SK-N-SH (cell line): ENCODE data around the gene FAM53C. TPM values are rescaled to one million over a fixed set of nuclear protein-coding genes. Genes with fewer than 3 reads are reported as not detected.

Source experiments
- CTCF ChIA-PET: fragments of 300-600, 350-600 bp; formaldehyde crosslinking; extraction: SDS; loops from one replicate; lab custom pipeline; 2021; lab: Yijun Ruan, JAX
- POLR2A ChIA-PET: fragments of 350-600 bp; sonication (Branson Sonifier 250); formaldehyde crosslinking; extraction: SDS; loops from one replicate; lab custom pipeline; 2020; ENCODE audit warnings: antibody characterized with exemption, inconsistent platforms; lab: Yijun Ruan, JAX
- DNase-seq: peaks from one replicate; pipeline ENCODE4 v3.0.0; 2012
- H2AFZ ChIP-seq: fragments of 200-600 bp; sonication (generic); 2 replicates; pipeline ENCODE4 v1.8.1; 2016; ENCODE audit warnings: antibody characterized with exemption, mild to moderate bottlenecking, low read depth
- H3F3A ChIP-seq: fragments of 200-600 bp; sonication (generic); replicated peaks from 2 replicates; pipeline ENCODE3; 2016; ENCODE audit warnings: antibody characterized with exemption, mild to moderate bottlenecking; ENCODE audit not compliant: insufficient read depth
- H3K27ac ChIP-seq, 2 experiments: fragments of 200-500 bp in 1 of 2; fragments of 200-600 bp in 1 of 2; sonication (Bioruptor generic) in 1 of 2; sonication (generic), shearing (Covaris generic) in 1 of 2; 2 replicates each; pipeline versions ENCODE4 v1.5.1 to v1.6.1; 2014 to 2016; ENCODE audit warnings: low read depth in 2 of 2, inconsistent platforms in 1 of 2, low read length in 1 of 2, mild to moderate bottlenecking in 1 of 2, mixed read lengths in 1 of 2
- H3K27me3 ChIP-seq: fragments of 200-600 bp; sonication (generic), shearing (Covaris generic); 2 replicates; pipeline ENCODE4 v1.6.1; 2016; ENCODE audit warnings: mixed run types; ENCODE audit not compliant: insufficient read depth
- H3K36me3 ChIP-seq, 2 experiments: fragments of 200-500 bp in 1 of 2; fragments of 200-600 bp in 1 of 2; sonication (Bioruptor generic) in 1 of 2; sonication (generic) in 1 of 2; replicated peaks in 1 of 2; 2 replicates each; pipeline versions ENCODE3 to v1.5.1; 2014 to 2016; ENCODE audit warnings: low read length in 1 of 2, mild to moderate bottlenecking in 1 of 2; ENCODE audit not compliant: insufficient read depth in 2 of 2, control insufficient read depth in 1 of 2
- H3K4me1 ChIP-seq, 2 experiments: fragments of 200-500 bp in 1 of 2; fragments of 200-600 bp in 1 of 2; sonication (Bioruptor generic) in 1 of 2; sonication (generic), shearing (Covaris generic) in 1 of 2; 2 replicates each; pipeline versions ENCODE4 v1.5.1 to v1.6.1; 2014 to 2016; ENCODE audit warnings: low read depth in 1 of 2, low read length in 1 of 2, mixed run types in 1 of 2; ENCODE audit not compliant: insufficient read depth in 2 of 2, control insufficient read depth in 1 of 2
- H3K4me2 ChIP-seq: fragments of 200-600 bp; sonication (generic), shearing (Covaris generic); 2 replicates; pipeline ENCODE4 v1.6.1; 2017; ENCODE audit warnings: mixed run types
- H3K4me3 ChIP-seq, 2 experiments: fragments of 200-500 bp in 1 of 2; fragments of 200-600 bp in 1 of 2; sonication (Bioruptor generic) in 1 of 2; sonication (generic), shearing (Covaris generic) in 1 of 2; 2 replicates each; pipeline versions ENCODE4 v1.5.1 to v1.8.1; 2014 to 2016; ENCODE audit warnings: low read depth in 2 of 2, inconsistent platforms in 1 of 2, low read length in 1 of 2, mild to moderate bottlenecking in 1 of 2, mixed read lengths in 1 of 2, moderate library complexity in 1 of 2
- H3K79me2 ChIP-seq: fragments of 200-600 bp; sonication (generic); 2 replicates; pipeline ENCODE4 v1.8.1; 2017; ENCODE audit warnings: mild to moderate bottlenecking; ENCODE audit not compliant: insufficient read depth
- H3K9ac ChIP-seq: fragments of 200-600 bp; sonication (generic); 2 replicates; pipeline ENCODE4 v1.6.1; 2017; ENCODE audit warnings: mixed run types
- H3K9me2 ChIP-seq: fragments of 200-600 bp; sonication (generic); 2 replicates; pipeline ENCODE4 v1.6.1; 2017; ENCODE audit warnings: mixed run types
- H3K9me3 ChIP-seq: fragments of 200-600 bp; sonication (generic); 2 replicates; pipeline ENCODE4 v1.6.1; 2017; ENCODE audit warnings: mixed run types, mild to moderate bottlenecking, moderate library complexity
- H4K20me1 ChIP-seq: fragments of 200-600 bp; sonication (generic); 2 replicates; pipeline ENCODE4 v1.6.1; 2017; ENCODE audit warnings: mild to moderate bottlenecking, mixed run types; ENCODE audit not compliant: insufficient read depth
- FOSL2 ChIP-seq: IDR thresholded peaks from 2 replicates; pipeline ENCODE4 v1.4.0; 2012; ENCODE audit warnings: low read depth, mild to moderate bottlenecking, moderate library complexity, borderline replicate concordance
- FOXJ3 ChIP-seq: sonication (generic); formaldehyde crosslinking; IDR thresholded peaks from 2 replicates; pipeline ENCODE4 v1.5.1; 2020; ENCODE audit warnings: mild to moderate bottlenecking, missing genetic modification reagents
- JUND ChIP-seq: IDR thresholded peaks from 2 replicates; pipeline ENCODE4 v1.4.0; 2012
- POLR2AphosphoS5 ChIP-seq: IDR thresholded peaks from 2 replicates; pipeline ENCODE4 v1.6.1; 2012; ENCODE audit warnings: low read depth, low read length
- RAD21 ChIP-seq: IDR thresholded peaks from 2 replicates; pipeline ENCODE4 v1.6.1; 2012; ENCODE audit warnings: mild to moderate bottlenecking, low read length
- RCOR1 ChIP-seq: fragments of 150-350 bp; IDR thresholded peaks from 2 replicates; pipeline ENCODE4 v1.6.1; 2017; ENCODE audit warnings: antibody characterized with exemption, low read length
- SMC3 ChIP-seq: IDR thresholded peaks from 2 replicates; pipeline ENCODE4 v1.6.1; 2012; ENCODE audit warnings: low read depth, low read length, improper control_type of control experiment
- TCF12 ChIP-seq: IDR thresholded peaks from 2 replicates; pipeline ENCODE4 v1.4.0; 2012
- TEAD4 ChIP-seq: IDR thresholded peaks from 2 replicates; pipeline ENCODE4 v1.4.0; 2012; ENCODE audit warnings: mild to moderate bottlenecking, borderline replicate concordance; ENCODE audit not compliant: insufficient read depth
- WGBS: methylation state at CpG from one replicate; pipeline ENCODE4 v1.1.6; 2017; ENCODE audit warnings: low lambda C conversion rate; 5-methylcytosine and 5-hydroxymethylcytosine counted together
- polyA plus RNA-seq, 3 experiments: library from polyadenylated mRNA; depleted of rRNA; stranded (reverse); fragments of >200 nt; gene quantifications; 2 replicates each; pipeline ENCODE4 v1.2.3, GENCODE V29; 2012
- TF ChIP-seq, protein P1 (sequence below): IDR thresholded peaks from 2 replicates; pipeline ENCODE4 v1.4.0; 2012; ENCODE audit warnings: low read depth, borderline replicate concordance
- TF ChIP-seq, protein P2 (sequence below): IDR thresholded peaks from 2 replicates; pipeline ENCODE4 v1.6.1; 2012; ENCODE audit warnings: mild to moderate bottlenecking, low read depth, low read length, moderate library complexity
- TF ChIP-seq, protein P3 (sequence below): fragments of 150-350 bp; IDR thresholded peaks from 2 replicates; pipeline ENCODE4 v1.6.1; 2017; ENCODE audit warnings: antibody characterized with exemption, low read length, low read depth, borderline replicate concordance
- TF ChIP-seq, protein P4 (sequence below): IDR thresholded peaks from 2 replicates; pipeline ENCODE4 v1.4.0; 2012; ENCODE audit warnings: low read depth
- TF ChIP-seq, protein P5 (sequence below): fragments of 200-600 bp; sonication (generic); IDR thresholded peaks from 2 replicates; pipeline ENCODE4 v1.6.1; 2017; ENCODE audit warnings: antibody characterized with exemption, mild to moderate bottlenecking, moderate library complexity
- TF ChIP-seq, protein P6 (sequence below): IDR thresholded peaks from 2 replicates; pipeline ENCODE4; 2012

Gene FAM53C
- polyA plus RNA-seq, 1 of the 3 experiments (the other 2 are of a cell fraction): 14.5 TPM

DNA sequence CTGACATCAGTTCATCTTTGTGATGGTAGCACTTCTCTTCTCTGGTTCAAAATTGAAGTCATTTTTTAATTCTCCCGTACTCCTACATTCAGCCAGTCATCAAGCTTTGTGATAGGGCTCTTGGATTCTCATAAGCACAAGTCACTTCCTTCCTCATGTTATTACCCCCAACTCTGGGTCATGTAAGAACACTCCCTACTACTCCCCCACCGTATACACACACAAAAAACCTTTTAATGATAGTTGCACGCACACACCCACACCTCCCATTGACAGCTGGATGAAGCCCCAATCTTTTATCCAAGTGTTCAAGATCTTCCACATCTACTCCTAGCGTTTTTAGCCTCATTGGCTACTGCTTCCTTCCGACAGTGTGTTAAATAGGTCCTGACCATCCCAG is 31.2 kb downstream of the FAM53C start:
- no peak overlapping the region for H3K9ac ChIP-seq
- peaks cover 9% of the 10 kb centered on the region for H3F3A ChIP-seq
- H3K4me3 ChIP-seq: no peak overlapping the region
- peaks cover 99% of the 10 kb centered on the region for H3K79me2 ChIP-seq
- H3K36me3 ChIP-seq: peaks cover 0 to 14% of the 10 kb centered on the region in 2 experiments
- no peaks in the 10 kb centered on the region; a peak in 1 of 4 replicates for H3K4me1 ChIP-seq
- ChIA-PET CTCF (interaction anchor here (0.6 to 8.2 kb wide), 4 partner anchors 12 to 154 kb away, joined by 3 to 93 read pairs (median 4); partner anchors contain the start of gene KDM3B), POLR2A (no interaction called here)
- TF ChIP-seq FOXJ3 (no peak), RCOR1 (no peak), TEAD4 (no peak), TCF12 (no peak), POLR2AphosphoS5 (no peak), RAD21 (no peak), SMC3 (no peak), FOSL2 (no peak), JUND (no peak)
- TF ChIP-seq, protein P1, sequence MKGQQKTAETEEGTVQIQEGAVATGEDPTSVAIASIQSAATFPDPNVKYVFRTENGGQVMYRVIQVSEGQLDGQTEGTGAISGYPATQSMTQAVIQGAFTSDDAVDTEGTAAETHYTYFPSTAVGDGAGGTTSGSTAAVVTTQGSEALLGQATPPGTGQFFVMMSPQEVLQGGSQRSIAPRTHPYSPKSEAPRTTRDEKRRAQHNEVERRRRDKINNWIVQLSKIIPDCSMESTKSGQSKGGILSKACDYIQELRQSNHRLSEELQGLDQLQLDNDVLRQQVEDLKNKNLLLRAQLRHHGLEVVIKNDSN: no peak
- TF ChIP-seq, protein P2, sequence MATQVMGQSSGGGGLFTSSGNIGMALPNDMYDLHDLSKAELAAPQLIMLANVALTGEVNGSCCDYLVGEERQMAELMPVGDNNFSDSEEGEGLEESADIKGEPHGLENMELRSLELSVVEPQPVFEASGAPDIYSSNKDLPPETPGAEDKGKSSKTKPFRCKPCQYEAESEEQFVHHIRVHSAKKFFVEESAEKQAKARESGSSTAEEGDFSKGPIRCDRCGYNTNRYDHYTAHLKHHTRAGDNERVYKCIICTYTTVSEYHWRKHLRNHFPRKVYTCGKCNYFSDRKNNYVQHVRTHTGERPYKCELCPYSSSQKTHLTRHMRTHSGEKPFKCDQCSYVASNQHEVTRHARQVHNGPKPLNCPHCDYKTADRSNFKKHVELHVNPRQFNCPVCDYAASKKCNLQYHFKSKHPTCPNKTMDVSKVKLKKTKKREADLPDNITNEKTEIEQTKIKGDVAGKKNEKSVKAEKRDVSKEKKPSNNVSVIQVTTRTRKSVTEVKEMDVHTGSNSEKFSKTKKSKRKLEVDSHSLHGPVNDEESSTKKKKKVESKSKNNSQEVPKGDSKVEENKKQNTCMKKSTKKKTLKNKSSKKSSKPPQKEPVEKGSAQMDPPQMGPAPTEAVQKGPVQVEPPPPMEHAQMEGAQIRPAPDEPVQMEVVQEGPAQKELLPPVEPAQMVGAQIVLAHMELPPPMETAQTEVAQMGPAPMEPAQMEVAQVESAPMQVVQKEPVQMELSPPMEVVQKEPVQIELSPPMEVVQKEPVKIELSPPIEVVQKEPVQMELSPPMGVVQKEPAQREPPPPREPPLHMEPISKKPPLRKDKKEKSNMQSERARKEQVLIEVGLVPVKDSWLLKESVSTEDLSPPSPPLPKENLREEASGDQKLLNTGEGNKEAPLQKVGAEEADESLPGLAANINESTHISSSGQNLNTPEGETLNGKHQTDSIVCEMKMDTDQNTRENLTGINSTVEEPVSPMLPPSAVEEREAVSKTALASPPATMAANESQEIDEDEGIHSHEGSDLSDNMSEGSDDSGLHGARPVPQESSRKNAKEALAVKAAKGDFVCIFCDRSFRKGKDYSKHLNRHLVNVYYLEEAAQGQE: no peak
- TF ChIP-seq, protein P3, sequence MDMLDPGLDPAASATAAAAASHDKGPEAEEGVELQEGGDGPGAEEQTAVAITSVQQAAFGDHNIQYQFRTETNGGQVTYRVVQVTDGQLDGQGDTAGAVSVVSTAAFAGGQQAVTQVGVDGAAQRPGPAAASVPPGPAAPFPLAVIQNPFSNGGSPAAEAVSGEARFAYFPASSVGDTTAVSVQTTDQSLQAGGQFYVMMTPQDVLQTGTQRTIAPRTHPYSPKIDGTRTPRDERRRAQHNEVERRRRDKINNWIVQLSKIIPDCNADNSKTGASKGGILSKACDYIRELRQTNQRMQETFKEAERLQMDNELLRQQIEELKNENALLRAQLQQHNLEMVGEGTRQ: no peak
- TF ChIP-seq, protein P4, sequence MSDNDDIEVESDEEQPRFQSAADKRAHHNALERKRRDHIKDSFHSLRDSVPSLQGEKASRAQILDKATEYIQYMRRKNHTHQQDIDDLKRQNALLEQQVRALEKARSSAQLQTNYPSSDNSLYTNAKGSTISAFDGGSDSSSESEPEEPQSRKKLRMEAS: no peak
- TF ChIP-seq, protein P5, sequence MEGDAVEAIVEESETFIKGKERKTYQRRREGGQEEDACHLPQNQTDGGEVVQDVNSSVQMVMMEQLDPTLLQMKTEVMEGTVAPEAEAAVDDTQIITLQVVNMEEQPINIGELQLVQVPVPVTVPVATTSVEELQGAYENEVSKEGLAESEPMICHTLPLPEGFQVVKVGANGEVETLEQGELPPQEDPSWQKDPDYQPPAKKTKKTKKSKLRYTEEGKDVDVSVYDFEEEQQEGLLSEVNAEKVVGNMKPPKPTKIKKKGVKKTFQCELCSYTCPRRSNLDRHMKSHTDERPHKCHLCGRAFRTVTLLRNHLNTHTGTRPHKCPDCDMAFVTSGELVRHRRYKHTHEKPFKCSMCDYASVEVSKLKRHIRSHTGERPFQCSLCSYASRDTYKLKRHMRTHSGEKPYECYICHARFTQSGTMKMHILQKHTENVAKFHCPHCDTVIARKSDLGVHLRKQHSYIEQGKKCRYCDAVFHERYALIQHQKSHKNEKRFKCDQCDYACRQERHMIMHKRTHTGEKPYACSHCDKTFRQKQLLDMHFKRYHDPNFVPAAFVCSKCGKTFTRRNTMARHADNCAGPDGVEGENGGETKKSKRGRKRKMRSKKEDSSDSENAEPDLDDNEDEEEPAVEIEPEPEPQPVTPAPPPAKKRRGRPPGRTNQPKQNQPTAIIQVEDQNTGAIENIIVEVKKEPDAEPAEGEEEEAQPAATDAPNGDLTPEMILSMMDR: no peak
- TF ChIP-seq, protein P6, sequence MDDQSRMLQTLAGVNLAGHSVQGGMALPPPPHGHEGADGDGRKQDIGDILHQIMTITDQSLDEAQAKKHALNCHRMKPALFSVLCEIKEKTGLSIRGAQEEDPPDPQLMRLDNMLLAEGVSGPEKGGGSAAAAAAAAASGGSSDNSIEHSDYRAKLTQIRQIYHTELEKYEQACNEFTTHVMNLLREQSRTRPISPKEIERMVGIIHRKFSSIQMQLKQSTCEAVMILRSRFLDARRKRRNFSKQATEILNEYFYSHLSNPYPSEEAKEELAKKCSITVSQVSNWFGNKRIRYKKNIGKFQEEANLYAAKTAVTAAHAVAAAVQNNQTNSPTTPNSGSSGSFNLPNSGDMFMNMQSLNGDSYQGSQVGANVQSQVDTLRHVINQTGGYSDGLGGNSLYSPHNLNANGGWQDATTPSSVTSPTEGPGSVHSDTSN: no peak
- no peaks in the 10 kb centered on the region for H3K9me2 ChIP-seq
- H3K27me3 ChIP-seq: no peaks in the 10 kb centered on the region
- WGBS: 94% methylated on average over 5 of the region's 5 CpGs
- H3K4me2 ChIP-seq: no peak overlapping the region
- peaks cover 49% of the 10 kb centered on the region for H4K20me1 ChIP-seq
- no peak for DNase-seq
- H3K9me3 ChIP-seq: no peaks in the 10 kb centered on the region
- no peak overlapping the region for H3K27ac ChIP-seq
- no peak overlapping the region for H2AFZ ChIP-seq
